ENCODE measurements around the gene GNB5.

GNB5 gene

GRCh38 chr15:52153900-52154895, 37.0 kb downstream of the GNB5 start:
- no peak overlapping the region for H3K4me3 ChIP-seq (replicated peaks; ENCODE audit: low read depth, low read length)
- DNase-seq (ENCODE audit: extremely low read depth, low read depth), result no peak
- TF ChIP-seq CTCF (IDR thresholded peaks at IDR 0.05; ENCODE audit: low read depth, low read length, missing control alignments), result no peak

- no peak for TF ChIP-seq CTCF (IDR thresholded peaks at IDR 0.05; ENCODE audit: low read depth, low read length, missing control alignments)
- no peak overlapping the region for H3K4me3 ChIP-seq (replicated peaks; ENCODE audit: low read depth, low read length)
- DNase-seq (ENCODE audit: extremely low read depth, low read depth), result no peak
Measured at GRCh38 chr15:52151353-52151752, 39.8 kb downstream of the GNB5 start.

GRCh38 chr15:52150871-52151270, 40.3 kb downstream of the GNB5 start:
- H3K4me3 ChIP-seq (replicated peaks; ENCODE audit: low read depth, low read length), result no peak overlapping the region
- no peak for TF ChIP-seq CTCF (IDR thresholded peaks at IDR 0.05; ENCODE audit: low read depth, low read length, missing control alignments)
- no peak for DNase-seq (ENCODE audit: extremely low read depth, low read depth)

- no peak for DNase-seq (ENCODE audit: extremely low read depth, low read depth)
- TF ChIP-seq CTCF (IDR thresholded peaks at IDR 0.05; ENCODE audit: low read depth, low read length, missing control alignments), result no peak
- no peak overlapping the region for H3K4me3 ChIP-seq (replicated peaks; ENCODE audit: low read depth, low read length)
Measured at GRCh38 chr15:52150043-52150825, 41.0 kb downstream of the GNB5 start.

GRCh38 chr15:52148403-52148802, 42.8 kb downstream of the GNB5 start:
- H3K4me3 ChIP-seq (replicated peaks; ENCODE audit: low read depth, low read length), result no peak overlapping the region
- no peak for TF ChIP-seq CTCF (IDR thresholded peaks at IDR 0.05; ENCODE audit: low read depth, low read length, missing control alignments)
- no peak for DNase-seq (ENCODE audit: extremely low read depth, low read depth)

- no peak for DNase-seq (ENCODE audit: extremely low read depth, low read depth)
- TF ChIP-seq CTCF (IDR thresholded peaks at IDR 0.05; ENCODE audit: low read depth, low read length, missing control alignments), result no peak
- H3K4me3 ChIP-seq (replicated peaks; ENCODE audit: low read depth, low read length), result no peak overlapping the region
Measured at GRCh38 chr15:52146776-52147175, 44.4 kb downstream of the GNB5 start.
